ENCODE data around the gene ATAT1.

ATAT1 gene

GRCh38 chr6:30611150-30611855 is 15.4 kb upstream of the ATAT1 start:
- TF ChIP-seq REST (IDR thresholded peaks at IDR 0.05; ENCODE audit: low read depth) (no peak), TAF1 (IDR thresholded peaks at IDR 0.05; ENCODE audit: low read depth) (no peak), CREB1 (IDR thresholded peaks at IDR 0.05; ENCODE audit: low read depth) (no peak), EP300 (IDR thresholded peaks at IDR 0.05; ENCODE audit: borderline replicate concordance) (no peak), RAD21 (IDR thresholded peaks at IDR 0.05; ENCODE audit: low read depth) (no peak), ZBTB7A (IDR thresholded peaks at IDR 0.05; ENCODE audit: low read depth) (no peak), EGR1 (IDR thresholded peaks at IDR 0.05) (no peak), CEBPB (IDR thresholded peaks at IDR 0.05) (no peak), NFIC (IDR thresholded peaks at IDR 0.05) (no peak), YY1 (IDR thresholded peaks at IDR 0.05; ENCODE audit: low read depth) (no peak), TEAD4 (IDR thresholded peaks at IDR 0.05) (no peak), TCF12 (IDR thresholded peaks at IDR 0.05; ENCODE audit: low read depth) (no peak), FOXM1 (IDR thresholded peaks at IDR 0.05; ENCODE audit: borderline replicate concordance, low read depth) (no peak)
- TF ChIP-seq, protein P1, sequence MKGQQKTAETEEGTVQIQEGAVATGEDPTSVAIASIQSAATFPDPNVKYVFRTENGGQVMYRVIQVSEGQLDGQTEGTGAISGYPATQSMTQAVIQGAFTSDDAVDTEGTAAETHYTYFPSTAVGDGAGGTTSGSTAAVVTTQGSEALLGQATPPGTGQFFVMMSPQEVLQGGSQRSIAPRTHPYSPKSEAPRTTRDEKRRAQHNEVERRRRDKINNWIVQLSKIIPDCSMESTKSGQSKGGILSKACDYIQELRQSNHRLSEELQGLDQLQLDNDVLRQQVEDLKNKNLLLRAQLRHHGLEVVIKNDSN (IDR thresholded peaks at IDR 0.05), result no peak
- TF ChIP-seq, protein P2, sequence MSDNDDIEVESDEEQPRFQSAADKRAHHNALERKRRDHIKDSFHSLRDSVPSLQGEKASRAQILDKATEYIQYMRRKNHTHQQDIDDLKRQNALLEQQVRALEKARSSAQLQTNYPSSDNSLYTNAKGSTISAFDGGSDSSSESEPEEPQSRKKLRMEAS (IDR thresholded peaks at IDR 0.05), result no peak

DNA sequence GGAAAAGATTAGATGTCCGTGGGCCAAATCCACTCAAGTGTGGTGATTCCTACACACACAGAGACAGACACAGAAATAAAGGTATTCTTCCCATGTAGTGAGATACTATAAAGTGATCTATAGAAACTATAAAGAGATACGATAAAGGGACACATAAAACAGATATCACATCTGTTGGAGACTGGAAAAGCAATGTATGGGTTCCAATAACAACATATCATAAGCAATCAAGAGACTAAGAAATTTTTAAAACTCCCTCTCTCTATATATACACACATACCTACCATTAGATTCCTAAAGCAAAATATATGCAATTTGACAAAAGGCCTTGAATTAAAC is 14.8 kb upstream of the ATAT1 start:
- TF ChIP-seq, protein P1 (IDR thresholded peaks at IDR 0.05), result no peak
- no peak for TF ChIP-seq YY1 (IDR thresholded peaks at IDR 0.05; ENCODE audit: low read depth)
- TF ChIP-seq, protein P2 (IDR thresholded peaks at IDR 0.05), result no peak

- TF ChIP-seq, protein P2 (IDR thresholded peaks at IDR 0.05), result no peak
- no peak for TF ChIP-seq REST (IDR thresholded peaks at IDR 0.05; ENCODE audit: low read depth)
- no peak for TF ChIP-seq NFIC (IDR thresholded peaks at IDR 0.05)
- TF ChIP-seq CREB1 (IDR thresholded peaks at IDR 0.05; ENCODE audit: low read depth), result no peak
- TF ChIP-seq EP300 (IDR thresholded peaks at IDR 0.05; ENCODE audit: borderline replicate concordance), result no peak
- TF ChIP-seq TCF12 (IDR thresholded peaks at IDR 0.05; ENCODE audit: low read depth), result no peak
- no peak for TF ChIP-seq EGR1 (IDR thresholded peaks at IDR 0.05)
- TF ChIP-seq YY1 (IDR thresholded peaks at IDR 0.05; ENCODE audit: low read depth), result no peak
- TF ChIP-seq ZBTB7A (IDR thresholded peaks at IDR 0.05; ENCODE audit: low read depth), result no peak
- TF ChIP-seq TAF1 (IDR thresholded peaks at IDR 0.05; ENCODE audit: low read depth), result no peak
- no peak for TF ChIP-seq CEBPB (IDR thresholded peaks at IDR 0.05)
- TF ChIP-seq TEAD4 (IDR thresholded peaks at IDR 0.05), result no peak
- TF ChIP-seq, protein P1 (IDR thresholded peaks at IDR 0.05), result no peak
These were observed 14.5 kb upstream of the ATAT1 start for GRCh38 chr6:30612213-30612612.

GRCh38 chr6:30612687-30613248 is 13.9 kb upstream of the ATAT1 start:
- TF ChIP-seq EP300 (IDR thresholded peaks at IDR 0.05; ENCODE audit: borderline replicate concordance) (no peak), FOXM1 (IDR thresholded peaks at IDR 0.05; ENCODE audit: borderline replicate concordance, low read depth) (no peak), TEAD4 (IDR thresholded peaks at IDR 0.05) (peak; percentile 63; the same call in 1 of the 2 replicates)

- TF ChIP-seq FOXM1 (IDR thresholded peaks at IDR 0.05; ENCODE audit: borderline replicate concordance, low read depth) (no peak), RAD21 (IDR thresholded peaks at IDR 0.05; ENCODE audit: low read depth) (no peak), EP300 (IDR thresholded peaks at IDR 0.05; ENCODE audit: borderline replicate concordance) (no peak), ZBTB7A (IDR thresholded peaks at IDR 0.05; ENCODE audit: low read depth) (no peak), CEBPB (IDR thresholded peaks at IDR 0.05) (no peak), YY1 (IDR thresholded peaks at IDR 0.05; ENCODE audit: low read depth) (no peak), CREB1 (IDR thresholded peaks at IDR 0.05; ENCODE audit: low read depth) (no peak), TCF12 (IDR thresholded peaks at IDR 0.05; ENCODE audit: low read depth) (no peak), EGR1 (IDR thresholded peaks at IDR 0.05) (no peak), TAF1 (IDR thresholded peaks at IDR 0.05; ENCODE audit: low read depth) (no peak)
- TF ChIP-seq, protein P1 (IDR thresholded peaks at IDR 0.05), result no peak
- TF ChIP-seq, protein P2 (IDR thresholded peaks at IDR 0.05), result no peak
These were observed 13.2 kb upstream of the ATAT1 start for GRCh38 chr6:30613251-30614043.
